HEK293T (cell line): ENCODE data around the gene FTO.
"Not testable (repeated sequence)": the region's sequence is repeated elsewhere in the genome, so short reads cannot be mapped to it uniquely, and the experiment has no call there.

Source experiments
- CTCF ChIA-PET: fragments of 350-600 bp; formaldehyde crosslinking; extraction: SDS; loops from one replicate; lab custom pipeline; 2021; ENCODE audit warnings: antibody characterized with exemption, inconsistent platforms; lab: Yijun Ruan, JAX
- POLR2A ChIA-PET: fragments of 350-600 bp; formaldehyde crosslinking; extraction: SDS; loops from one replicate; lab custom pipeline; 2020; ENCODE audit warnings: antibody characterized with exemption, inconsistent platforms; lab: Yijun Ruan, JAX
- DNase-seq: peaks from one replicate; pipeline ENCODE4 v3.0.0; 2012; ENCODE audit warnings: mixed read lengths; ENCODE audit errors: extremely low spot score
- ARNT ChIP-seq: fragments of 450-650 bp; IDR thresholded peaks from 2 replicates; pipeline ENCODE4 v1.6.1; 2017; ENCODE audit warnings: mild to moderate bottlenecking
- BHLHE40 ChIP-seq: fragments of 450-650 bp; IDR thresholded peaks from 2 replicates; pipeline ENCODE4 v1.6.1; 2016; ENCODE audit warnings: mild to moderate bottlenecking, moderate library complexity, borderline replicate concordance
- CTBP1 ChIP-seq: fragments of 450-650 bp; IDR thresholded peaks from 2 replicates; pipeline ENCODE4 v1.6.1; 2016; ENCODE audit warnings: borderline replicate concordance
- ELF4 ChIP-seq: fragments of 450-650 bp; IDR thresholded peaks from 2 replicates; pipeline ENCODE4 v1.6.1; 2017; ENCODE audit warnings: antibody characterized with exemption
- FOXA1 ChIP-seq: fragments of 450-650 bp; IDR thresholded peaks from 2 replicates; pipeline ENCODE4 v1.6.1; 2016; ENCODE audit warnings: mild to moderate bottlenecking
- FOXK2 ChIP-seq: fragments of 450-650 bp; IDR thresholded peaks from 2 replicates; pipeline ENCODE4 v1.6.1; 2016; ENCODE audit warnings: mild to moderate bottlenecking
- FOXM1 ChIP-seq: fragments of 450-650 bp; IDR thresholded peaks from 2 replicates; pipeline ENCODE4 v1.6.1; 2017; ENCODE audit warnings: mild to moderate bottlenecking, borderline replicate concordance
- HDGF ChIP-seq: fragments of 450-650 bp; IDR thresholded peaks from 2 replicates; pipeline ENCODE4 v1.6.1; 2017; ENCODE audit warnings: antibody characterized with exemption, borderline replicate concordance
- L3MBTL2 ChIP-seq: fragments of 450-650 bp; conservative IDR thresholded peaks from 2 replicates; pipeline ENCODE4 v1.6.1; 2016; ENCODE audit warnings: mild to moderate bottlenecking
- LEF1 ChIP-seq: fragments of 450-650 bp; IDR thresholded peaks from 2 replicates; pipeline ENCODE4 v1.6.1; 2017; ENCODE audit warnings: mild to moderate bottlenecking, borderline replicate concordance
- NFRKB ChIP-seq: fragments of 450-650 bp; IDR thresholded peaks from 2 replicates; pipeline ENCODE4 v1.6.1; 2016; ENCODE audit warnings: mild to moderate bottlenecking, moderate library complexity
- PKNOX1 ChIP-seq: fragments of 450-650 bp; IDR thresholded peaks from 2 replicates; pipeline ENCODE4 v1.6.1; 2016
- SP1 ChIP-seq: fragments of 450-650 bp; IDR thresholded peaks from 2 replicates; pipeline ENCODE4 v1.6.1; 2017
- SUZ12 ChIP-seq: fragments of 450-650 bp; IDR thresholded peaks from 2 replicates; pipeline ENCODE4 v1.6.1; 2016; ENCODE audit warnings: mild to moderate bottlenecking
- TARDBP ChIP-seq: fragments of 450-650 bp; IDR thresholded peaks from 2 replicates; pipeline ENCODE4 v1.6.1; 2016
- ZNF384 ChIP-seq: fragments of 450-650 bp; IDR thresholded peaks from 2 replicates; pipeline ENCODE4 v1.6.1; 2016

Gene FTO

GRCh38 chr16:53888222-53888621 lies 184.3 kb downstream of the FTO start:
- no peak for TF ChIP-seq ELF4
- TF ChIP-seq TARDBP = no peak
- no peak for TF ChIP-seq CTBP1
- no peak for TF ChIP-seq LEF1
- TF ChIP-seq NFRKB = no peak
- TF ChIP-seq ARNT = no peak
- CTCF ChIA-PET = no interaction called here

GRCh38 chr16:53890877-53891276 lies 186.9 kb downstream of the FTO start:
- POLR2A ChIA-PET, DNase-seq: not testable (repeated sequence)
- CTCF ChIA-PET = interaction anchor here (0.8 kb wide), 1 partner anchor 302 kb away, joined by 3 read pairs; no protein-coding TSS in a partner anchor

More at GRCh38 chr16:53888222-53888621, 184.3 kb downstream of the FTO start:
- DNase-seq = no peak
- POLR2A ChIA-PET = no interaction called here

- ChIA-PET CTCF (interaction anchor here (0.7 to 1.5 kb wide), 4 partner anchors 118 to 301 kb away, joined by 3 to 7 read pairs (median 4); no protein-coding TSS in a partner anchor), POLR2A (no interaction called here)
- DNase-seq = no peak
Measured at GRCh38 chr16:53891409-53892139, 187.6 kb downstream of the FTO start.

GRCh38 chr16:53892155-53892554 lies 188.2 kb downstream of the FTO start:
- peak; percentile 64 for DNase-seq
- CTCF ChIA-PET = interaction anchor here (0.6 to 1.5 kb wide), 4 partner anchors 118 to 1177 kb away, joined by 3 to 7 read pairs (median 4); no protein-coding TSS in a partner anchor
- POLR2A ChIA-PET = no interaction called here
- TF ChIP-seq FOXA1 (no peak), L3MBTL2 (no peak), ELF4 (no peak), LEF1 (no peak), NFRKB (no peak), BHLHE40 (no peak), SUZ12 (no peak)

More at GRCh38 chr16:53891409-53892139, 187.6 kb downstream of the FTO start:
- TF ChIP-seq CTBP1 (no peak), SP1 (no peak), PKNOX1 (no peak), HDGF (no peak), L3MBTL2 (no peak), SUZ12 (no peak), ZNF384 (no peak), ARNT (no peak)

- no peak for TF ChIP-seq LEF1
- no peak for TF ChIP-seq L3MBTL2
- TF ChIP-seq FOXK2 = no peak
- no peak for TF ChIP-seq ARNT
- TF ChIP-seq NFRKB = no peak
- TF ChIP-seq FOXM1 = no peak
- no peak for TF ChIP-seq TARDBP
- TF ChIP-seq SUZ12 = no peak
- TF ChIP-seq FOXA1 = no peak
- TF ChIP-seq BHLHE40 = no peak
- no peak for TF ChIP-seq ELF4
- no peak for TF ChIP-seq CTBP1
- TF ChIP-seq HDGF = no peak
- TF ChIP-seq PKNOX1 = no peak
- TF ChIP-seq SP1 = no peak
- no peak for TF ChIP-seq ZNF384
- peak; percentile 14 for DNase-seq
- POLR2A ChIA-PET = no interaction called here
- CTCF ChIA-PET = interaction anchor here (0.6 kb wide), 1 partner anchor 158 kb away, joined by 3 read pairs; no protein-coding TSS in a partner anchor
Measured at GRCh38 chr16:53893731-53894435, 189.9 kb downstream of the FTO start.

GRCh38 chr16:53894686-53895085 lies 190.7 kb downstream of the FTO start:
- DNase-seq = no peak
- ChIA-PET POLR2A (no interaction called here), CTCF (interaction anchor here (0.6 kb wide), 1 partner anchor 157 kb away, joined by 3 read pairs; no protein-coding TSS in a partner anchor)
- TF ChIP-seq FOXK2 = no peak
- TF ChIP-seq BHLHE40 = no peak
- no peak for TF ChIP-seq TARDBP
- TF ChIP-seq L3MBTL2 = no peak
- no peak for TF ChIP-seq HDGF

- no peak for DNase-seq
- POLR2A ChIA-PET = no interaction called here
- CTCF ChIA-PET = no interaction called here
- TF ChIP-seq FOXA1 (no peak), TARDBP (no peak), PKNOX1 (no peak), ARNT (no peak), BHLHE40 (no peak), HDGF (no peak), NFRKB (no peak), LEF1 (no peak), ZNF384 (no peak), L3MBTL2 (no peak), CTBP1 (no peak)
Measured at GRCh38 chr16:53895433-53895832, 191.5 kb downstream of the FTO start.
